ENCODE data around the gene NDUFA6. TPM values are rescaled to one million over a fixed set of nuclear protein-coding genes. Genes with fewer than 3 reads are reported as not detected.
"Not testable (repeated sequence)": the region's sequence is repeated elsewhere in the genome, so short reads cannot be mapped to it uniquely, and the experiment has no call there.

NDUFA6 gene
- total RNA-seq, 3 donors from 2014 or later: 37.3 to 61.1 (median 45.2) TPM

GRCh38 chr22:42074132-42074811, 16.3 kb downstream of the NDUFA6 start, which contains the start of gene PHETA2:
PHETA2 (plus strand) TSS chr22:42074248; CDS start chr22:42077294, 3,046 bp downstream.
- DNase-seq (ENCODE audit: low spot score in 2 of 2): peak; percentile 42 to 60
- Histone ChIP-seq H3K4me3 (peak within 1 kb of the TSS; percentile 70 to 86 (median 82)), H3K27ac (peak within 1 kb of the TSS; percentile 88 to 96), H3K27me3 (no peaks in the 10 kb centered on the region), H3K4me1 (peaks cover 17% of the 10 kb centered on the region in 2 donors), H3K9me3 (no peaks in the 10 kb centered on the region), H3K36me3 (no peaks in the 10 kb centered on the region)
- TF ChIP-seq CTCF (IDR thresholded peaks at IDR 0.05): peak; percentile 45 to 69 (median 50)
- TF ChIP-seq POLR2A (IDR thresholded peaks at IDR 0.05): no peak
- TF ChIP-seq POLR2AphosphoS5 (IDR thresholded peaks at IDR 0.05): peak in 2 of 3 donors; percentile 42 to 63
- intact Hi-C loops (cut with DNase I; ENCODE audit: low total_unique reads): no loop called here

- Histone ChIP-seq H3K9me3 (no peaks in the 10 kb centered on the region), H3K4me3 (peak overlapping the region; percentile 70 to 86 (median 82)), H3K27me3 (no peaks in the 10 kb centered on the region), H3K36me3 (no peaks in the 10 kb centered on the region), H3K4me1 (peaks cover 13 to 14% of the 10 kb centered on the region in 2 donors), H3K27ac (peak overlapping the region; percentile 88 to 96)
- intact Hi-C loops (cut with DNase I; ENCODE audit: low total_unique reads): no loop called here
- DNase-seq (ENCODE audit: low spot score in 2 of 2): no peak
- TF ChIP-seq POLR2AphosphoS5 (IDR thresholded peaks at IDR 0.05) (no peak), POLR2A (IDR thresholded peaks at IDR 0.05) (no peak), CTCF (IDR thresholded peaks at IDR 0.05) (no peak)
Observed at GRCh38 chr22:42073621-42074041, 16.9 kb downstream of the NDUFA6 start.

- Histone ChIP-seq H3K4me3 (no peak overlapping the region), H3K9me3 (no peaks in the 10 kb centered on the region), H3K27me3 (no peaks in the 10 kb centered on the region), H3K27ac (no peak overlapping the region), H3K36me3 (no peaks in the 10 kb centered on the region), H3K4me1 (peaks cover 8% of the 10 kb centered on the region in 2 donors)
- no peak for TF ChIP-seq CTCF (IDR thresholded peaks at IDR 0.05)
- TF ChIP-seq POLR2AphosphoS5 (IDR thresholded peaks at IDR 0.05): no peak
- no peak for TF ChIP-seq POLR2A (IDR thresholded peaks at IDR 0.05)
- no peak for DNase-seq (ENCODE audit: low spot score in 2 of 2)
- intact Hi-C loops (cut with DNase I; ENCODE audit: low total_unique reads): no loop called here
Observed at GRCh38 chr22:42072606-42073330, 17.8 kb downstream of the NDUFA6 start.

GRCh38 chr22:42071508-42071907, 19.1 kb downstream of the NDUFA6 start:
- H3K27ac ChIP-seq: peak overlapping the region; percentile 81 to 87
- intact Hi-C loops (cut with DNase I; ENCODE audit: low total_unique reads); H3K4me1 ChIP-seq; DNase-seq (ENCODE audit: low spot score in 2 of 2); H3K36me3 ChIP-seq; H3K27me3 ChIP-seq; H3K9me3 ChIP-seq: not testable (repeated sequence)
- H3K4me3 ChIP-seq: peak overlapping the region; percentile 61 to 76 (median 64)

- no peaks in the 10 kb centered on the region for H3K27me3 ChIP-seq
- H3K4me1 ChIP-seq: peaks cover 5 to 8% of the 10 kb centered on the region in 2 donors
- H3K27ac ChIP-seq: peak within 1 kb of the TSS; percentile 81 to 87
- intact Hi-C loops (cut with DNase I; ENCODE audit: low total_unique reads): no loop called here
- no peaks in the 10 kb centered on the region for H3K36me3 ChIP-seq
- TF ChIP-seq CTCF (IDR thresholded peaks at IDR 0.05) (no peak), POLR2AphosphoS5 (IDR thresholded peaks at IDR 0.05) (peak; percentile 80 to 88 (median 81))
- no peaks in the 10 kb centered on the region for H3K9me3 ChIP-seq
- peak within 1 kb of the TSS; percentile 61 to 76 (median 64) for H3K4me3 ChIP-seq
- peak; percentile 96 to 97 for DNase-seq (ENCODE audit: low spot score in 2 of 2)
Observed at GRCh38 chr22:42070517-42071422, 19.8 kb downstream of the NDUFA6 start, which contains the start of gene NAGA. NAGA (minus strand) TSS chr22:42070812; CDS start chr22:42070297, 515 bp downstream.
